Colonic mucosa (tissue), 4 donors: ENCODE results near the gene HYOU1. TPM values are rescaled to one million over a fixed set of nuclear protein-coding genes. Genes with fewer than 3 reads are reported as not detected.
"Not testable (repeated sequence)": the region's sequence is repeated elsewhere in the genome, so short reads cannot be mapped to it uniquely, and the experiment has no call there.

Experiments
- DNase-seq: peaks from one replicate; pipeline ENCODE4 v3.0.0-alpha.2; 2020
- H3K27ac ChIP-seq: fragments of 200-600 bp; one replicate; pipeline ENCODE4 v1.8.0; 2021
- H3K27me3 ChIP-seq: fragments of 200-600 bp; one replicate; pipeline ENCODE4 v1.8.0; 2021
- H3K36me3 ChIP-seq: fragments of 200-600 bp; one replicate; pipeline ENCODE4 v1.8.0; 2021
- H3K4me1 ChIP-seq: fragments of 200-600 bp; one replicate; pipeline ENCODE4 v1.8.0; 2021; ENCODE audit warnings: mild to moderate bottlenecking
- H3K4me3 ChIP-seq: fragments of 200-600 bp; one replicate; pipeline ENCODE4 v1.8.0; 2021
- H3K9ac ChIP-seq, 2 donors: one replicate each; pipeline ENCODE4 v1.7.0; 2013; ENCODE audit warnings: control low read depth in 2 of 2, low read depth in 2 of 2, low read length in 2 of 2
- H3K9me3 ChIP-seq: fragments of 200-600 bp; one replicate; pipeline ENCODE4 v1.8.0; 2021
- intact Hi-C: fragments of 100-400 bp; cut with DNase I; formaldehyde crosslinking; loops from one replicate; pipeline ENCODE4 v1.14.1; 2022
- total RNA-seq, 2 donors: library from RNA; stranded (reverse); fragmentation: NEBNext Ultra II Directional in 1 of 2; extraction: Animal tissue kit (Norgen Biotek cat#: 25700) in 1 of 2; gene quantifications; one replicate each; pipeline ENCODE4 v1.2.1, GENCODE V29; 2021
- TF ChIP-seq, protein P1 (sequence below): fragments of 200-600 bp; IDR thresholded peaks from one replicate; pipeline ENCODE4 v1.8.0; 2022; ENCODE audit warnings: antibody characterized with exemption, mild to moderate bottlenecking
- donor health status: healthy.
- donor health status: DM: no; HTN: no; CAD: no.
- donor health status: DM: no; HTN: no; CAD: no.

The HYOU1 gene
- total RNA-seq, result 100 to 1,000 TPM; 120 to 273 TPM

- Histone ChIP-seq H3K27ac (peak within 1 kb of the TSS; percentile 82), H3K36me3 (peaks cover 11% of the 10 kb centered on the region), H3K4me1 (no peaks in the 10 kb centered on the region), H3K9me3 (no peaks in the 10 kb centered on the region), H3K9ac (peak within 1 kb of the TSS; percentile 82 to 89), H3K27me3 (no peaks in the 10 kb centered on the region), H3K4me3 (peak within 1 kb of the TSS; percentile 93)
- peak; percentile 99 for DNase-seq
- intact Hi-C loops, result no loop called here
- TF ChIP-seq, protein P1, sequence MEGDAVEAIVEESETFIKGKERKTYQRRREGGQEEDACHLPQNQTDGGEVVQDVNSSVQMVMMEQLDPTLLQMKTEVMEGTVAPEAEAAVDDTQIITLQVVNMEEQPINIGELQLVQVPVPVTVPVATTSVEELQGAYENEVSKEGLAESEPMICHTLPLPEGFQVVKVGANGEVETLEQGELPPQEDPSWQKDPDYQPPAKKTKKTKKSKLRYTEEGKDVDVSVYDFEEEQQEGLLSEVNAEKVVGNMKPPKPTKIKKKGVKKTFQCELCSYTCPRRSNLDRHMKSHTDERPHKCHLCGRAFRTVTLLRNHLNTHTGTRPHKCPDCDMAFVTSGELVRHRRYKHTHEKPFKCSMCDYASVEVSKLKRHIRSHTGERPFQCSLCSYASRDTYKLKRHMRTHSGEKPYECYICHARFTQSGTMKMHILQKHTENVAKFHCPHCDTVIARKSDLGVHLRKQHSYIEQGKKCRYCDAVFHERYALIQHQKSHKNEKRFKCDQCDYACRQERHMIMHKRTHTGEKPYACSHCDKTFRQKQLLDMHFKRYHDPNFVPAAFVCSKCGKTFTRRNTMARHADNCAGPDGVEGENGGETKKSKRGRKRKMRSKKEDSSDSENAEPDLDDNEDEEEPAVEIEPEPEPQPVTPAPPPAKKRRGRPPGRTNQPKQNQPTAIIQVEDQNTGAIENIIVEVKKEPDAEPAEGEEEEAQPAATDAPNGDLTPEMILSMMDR, result no peak
Observed at GRCh38 chr11:119057000-119057769, at the start of gene HYOU1. HYOU1 (minus strand) TSS chr11:119057205; CDS start chr11:119056160, 1,045 bp downstream.

DNA sequence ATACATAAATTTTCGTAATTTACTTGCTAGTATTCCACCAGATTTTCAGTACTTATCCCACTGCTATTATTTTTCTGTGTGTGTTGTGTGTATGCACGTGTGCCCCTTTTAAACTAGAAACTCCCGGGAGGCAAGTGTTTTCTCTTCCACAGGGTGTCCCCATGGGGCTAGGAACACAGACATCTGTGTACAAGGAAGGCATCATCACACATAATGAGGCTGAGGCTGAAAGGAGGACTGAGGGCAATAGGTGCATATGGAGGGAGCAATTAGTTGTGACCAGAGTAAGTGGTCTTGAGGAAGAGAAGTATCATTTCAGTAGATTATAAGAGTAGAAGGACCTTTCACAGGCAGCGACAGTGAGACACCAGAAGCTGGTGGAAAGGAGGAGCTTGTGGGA, 46.8 kb upstream of the HYOU1 start:
- no peaks in the 10 kb centered on the region for H3K9me3 ChIP-seq
- H3K4me1 ChIP-seq, result peaks cover 15% of the 10 kb centered on the region
- no peak for DNase-seq
- intact Hi-C loops, result no loop called here
- no peak overlapping the region for H3K4me3 ChIP-seq
- H3K36me3 ChIP-seq, result no peaks in the 10 kb centered on the region
- no peaks in the 10 kb centered on the region for H3K27me3 ChIP-seq
- no peak overlapping the region for H3K9ac ChIP-seq
- no peak overlapping the region for H3K27ac ChIP-seq
- TF ChIP-seq, protein P1, result no peak

GRCh38 chr11:119103161-119103664, 46.2 kb upstream of the HYOU1 start:
- H3K27me3 ChIP-seq, H3K36me3 ChIP-seq, H3K9me3 ChIP-seq, intact Hi-C loops: not testable (repeated sequence)
- peak overlapping the region; percentile 86 for H3K4me3 ChIP-seq
- peaks cover 15% of the 10 kb centered on the region for H3K4me1 ChIP-seq
- H3K27ac ChIP-seq, result peak overlapping the region; percentile 85
- peak overlapping the region in 1 of 2 donors; percentile 88 for H3K9ac ChIP-seq
- DNase-seq, result peak; percentile 38

GRCh38 chr11:119101759-119102423, 44.9 kb upstream of the HYOU1 start, which contains the start of gene DPAGT1:
DPAGT1 (minus strand) TSS chr11:119101853; CDS start chr11:119101655, 198 bp downstream.
- H3K4me3 ChIP-seq, result peak within 1 kb of the TSS; percentile 86
- peaks cover 15% of the 10 kb centered on the region for H3K4me1 ChIP-seq
- H3K27ac ChIP-seq, result peak within 1 kb of the TSS; percentile 85
- TF ChIP-seq, protein P1, result no peak
- H3K9ac ChIP-seq, result peak within 1 kb of the TSS; percentile 67 to 88
- no peaks in the 10 kb centered on the region for H3K9me3 ChIP-seq
- peak; percentile 94 for DNase-seq
- intact Hi-C loops, result no loop called here
- no peaks in the 10 kb centered on the region for H3K27me3 ChIP-seq
- peaks cover 5% of the 10 kb centered on the region for H3K36me3 ChIP-seq

DNA sequence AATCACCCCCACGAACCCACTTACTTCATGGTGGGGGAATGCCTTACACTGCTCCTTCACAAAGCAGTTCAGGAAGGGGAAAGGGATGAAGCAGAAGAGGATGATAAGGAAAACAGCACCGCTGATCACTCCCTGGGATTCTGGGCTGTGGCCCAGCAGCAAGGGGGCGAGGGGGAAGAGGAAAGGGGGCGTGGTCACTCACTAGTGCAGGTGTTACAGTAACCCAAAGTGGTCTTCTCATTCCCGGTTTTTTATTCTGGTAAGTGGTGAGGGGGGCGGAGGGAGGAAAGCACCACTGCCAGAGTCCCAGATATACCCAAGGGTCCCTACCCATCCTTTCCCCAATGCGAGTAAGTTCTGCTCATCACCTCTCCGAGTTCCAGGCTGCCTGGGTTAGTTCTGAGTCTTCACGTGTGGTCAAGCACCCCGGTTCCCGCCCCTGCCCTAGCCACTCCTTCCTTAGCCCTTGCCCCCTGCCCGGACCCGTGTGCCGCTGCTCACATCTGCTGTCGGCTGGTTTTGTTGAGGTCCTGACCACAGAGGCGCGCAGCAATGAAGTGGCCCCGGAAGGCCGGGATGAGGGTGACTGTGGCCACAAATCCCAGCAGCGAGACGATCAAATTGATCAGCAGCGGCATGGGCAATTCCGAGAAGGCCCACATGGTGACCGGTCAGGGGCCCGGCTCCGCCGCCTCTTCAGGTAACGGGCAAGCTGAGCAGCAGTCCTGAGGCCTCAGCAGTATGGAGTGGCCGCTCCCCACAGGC, 44.2 kb upstream of the HYOU1 start:
- intact Hi-C loops, result no loop called here
- TF ChIP-seq, protein P1, result no peak
- Histone ChIP-seq H3K27me3 (no peaks in the 10 kb centered on the region), H3K4me3 (peak overlapping the region; percentile 86), H3K9ac (peak overlapping the region; percentile 67 to 88), H3K27ac (peak overlapping the region; percentile 85), H3K9me3 (no peaks in the 10 kb centered on the region), H3K4me1 (peaks cover 15% of the 10 kb centered on the region), H3K36me3 (peaks cover 5% of the 10 kb centered on the region)
- DNase-seq, result peak; percentile 54
